ENCODE data around the gene TAF6.
"Not testable (repeated sequence)": the region's sequence is repeated elsewhere in the genome, so short reads cannot be mapped to it uniquely, and the experiment has no call there.

TAF6 gene

DNA sequence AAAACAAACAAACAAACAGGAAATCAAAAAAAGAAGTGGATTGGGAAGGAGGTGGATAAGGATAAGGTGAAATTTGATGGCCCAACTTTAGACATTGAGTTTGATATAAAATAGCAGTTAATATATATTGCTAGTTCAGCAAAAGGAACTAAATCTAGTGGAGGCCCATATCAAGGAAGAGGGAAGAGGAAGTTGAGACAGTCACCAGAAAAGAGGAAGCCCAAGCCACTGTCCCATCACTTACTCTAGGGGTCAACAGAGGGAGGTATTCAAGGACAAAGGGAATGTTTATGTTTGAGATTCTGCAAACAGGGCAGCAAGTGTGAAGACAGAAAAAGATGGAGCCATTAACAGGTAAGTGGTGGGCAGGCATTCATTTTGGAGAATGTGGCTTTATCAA lies 33.2 kb upstream of the TAF6 start:
- no peak for DNase-seq

DNA sequence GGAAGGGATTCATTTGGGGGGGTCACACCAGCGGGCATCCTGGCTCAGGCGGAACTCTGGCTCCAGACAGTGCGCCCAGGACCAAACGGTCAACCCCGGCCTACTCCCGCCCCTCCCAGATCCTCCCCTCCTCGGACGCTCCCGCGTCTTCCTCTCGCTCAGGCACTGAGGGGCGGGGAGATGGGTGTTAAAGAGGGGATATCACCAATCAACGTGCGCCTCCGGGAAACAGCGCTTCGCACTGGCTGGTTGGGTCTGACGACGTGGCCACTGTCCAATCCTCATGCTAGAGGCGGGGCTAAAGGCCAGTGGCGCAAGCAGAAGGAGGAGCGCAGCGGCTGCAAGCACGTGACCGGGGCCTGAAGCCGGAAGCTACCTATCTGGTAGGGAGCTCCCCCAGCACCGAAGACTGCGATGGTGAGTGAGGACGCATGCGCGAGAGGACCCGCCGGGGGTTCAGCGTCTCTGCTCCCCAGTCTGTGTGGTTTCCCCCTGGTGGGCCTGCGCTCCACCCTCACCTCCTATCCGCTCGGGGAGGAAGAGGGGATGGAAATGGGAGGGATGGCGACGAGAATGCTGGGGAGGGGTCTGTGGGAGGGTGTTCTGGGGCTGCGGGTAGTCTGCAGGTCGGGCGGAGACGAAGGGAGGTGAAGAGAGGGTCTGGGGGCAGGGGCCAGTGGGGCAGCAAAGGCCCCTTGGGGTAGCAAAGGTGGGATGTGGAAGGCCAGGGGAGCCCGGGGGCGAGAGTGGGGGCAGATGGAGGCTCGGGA lies 29.6 kb upstream of the TAF6 start, which contains the start of gene LAMTOR4:
TSS of gene LAMTOR4 (plus strand) at position 360 of the 770 bp plus-strand sequence. CDS start at position 415, 55 bp downstream.
- DNase-seq: peak; percentile 98

DNA sequence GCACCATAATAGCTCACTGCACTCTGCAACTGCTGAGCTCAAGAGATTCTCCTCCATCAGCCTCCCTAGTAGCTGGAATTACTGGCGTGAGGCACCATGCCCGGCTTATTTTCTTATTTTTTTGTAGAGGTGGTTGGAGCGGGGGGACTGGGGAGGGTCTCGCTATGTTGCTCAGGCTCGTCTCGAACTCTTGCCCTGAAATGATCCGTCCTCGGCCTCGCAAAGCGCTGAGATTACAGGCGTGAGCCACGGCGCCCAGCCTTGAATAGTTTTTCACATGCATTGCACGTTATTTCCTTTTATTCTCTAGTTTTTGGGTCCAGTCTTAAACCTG lies 29.0 kb upstream of the TAF6 start:
- DNase-seq: no peak

DNA sequence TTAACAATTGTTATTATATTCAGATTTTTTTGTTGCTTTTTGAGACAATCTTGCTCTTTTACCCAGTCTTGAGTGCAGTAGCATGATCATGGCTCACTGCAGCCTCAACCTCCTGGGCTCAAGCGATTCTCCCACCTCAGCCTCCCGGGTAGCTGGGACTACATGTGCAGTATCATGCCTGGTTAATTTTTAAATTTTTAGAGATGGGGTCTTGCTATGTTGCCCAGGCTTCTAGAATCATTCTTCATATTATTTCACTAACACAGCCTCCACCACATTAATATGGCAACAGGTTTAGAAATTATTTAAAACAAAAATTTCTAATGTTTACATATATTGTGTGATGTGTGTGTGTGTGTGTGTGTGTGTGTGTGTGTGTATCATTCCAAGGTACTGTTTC lies 28.1 kb upstream of the TAF6 start:
- no peak for DNase-seq

DNA sequence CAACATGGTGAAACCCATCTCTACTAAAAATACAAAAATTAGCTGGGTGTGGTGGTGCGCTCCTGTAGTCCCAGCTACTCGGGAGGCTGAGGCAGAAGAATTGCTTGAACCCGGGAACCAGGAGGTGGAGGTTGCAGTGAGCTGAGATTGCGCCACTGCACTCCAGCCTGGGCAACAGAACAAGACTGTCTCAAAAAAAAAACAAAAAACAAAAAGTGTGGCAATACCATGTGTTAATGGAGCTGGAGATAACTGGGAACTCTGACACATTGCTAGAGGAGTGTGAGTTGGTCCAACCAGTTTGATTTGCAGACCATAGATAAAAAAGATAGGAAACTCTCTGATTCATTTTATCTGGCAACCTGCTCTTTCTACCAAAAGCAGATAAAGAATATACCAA lies 27.2 kb upstream of the TAF6 start:
- not testable (repeated sequence) for DNase-seq

DNA sequence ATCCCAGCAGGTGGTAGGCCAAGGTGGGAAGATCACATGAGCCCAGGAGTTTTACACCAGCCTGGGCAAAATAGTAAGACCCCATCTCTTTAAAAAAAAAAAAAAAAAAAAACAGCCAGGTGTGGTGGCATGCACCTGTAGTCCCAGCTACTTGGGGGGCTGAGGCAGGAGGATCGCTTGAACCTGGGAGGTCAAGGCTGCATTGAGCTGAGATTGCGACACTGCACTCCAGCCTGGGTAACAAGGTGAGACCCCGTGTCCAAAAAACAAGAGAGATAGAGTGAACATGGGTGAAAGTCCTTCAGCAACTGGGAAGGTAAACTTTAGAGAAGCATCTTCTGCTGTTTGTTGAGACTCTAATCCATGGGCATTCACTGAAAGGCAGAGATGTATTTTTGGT lies 23.3 kb upstream of the TAF6 start:
- no peak for DNase-seq

DNA sequence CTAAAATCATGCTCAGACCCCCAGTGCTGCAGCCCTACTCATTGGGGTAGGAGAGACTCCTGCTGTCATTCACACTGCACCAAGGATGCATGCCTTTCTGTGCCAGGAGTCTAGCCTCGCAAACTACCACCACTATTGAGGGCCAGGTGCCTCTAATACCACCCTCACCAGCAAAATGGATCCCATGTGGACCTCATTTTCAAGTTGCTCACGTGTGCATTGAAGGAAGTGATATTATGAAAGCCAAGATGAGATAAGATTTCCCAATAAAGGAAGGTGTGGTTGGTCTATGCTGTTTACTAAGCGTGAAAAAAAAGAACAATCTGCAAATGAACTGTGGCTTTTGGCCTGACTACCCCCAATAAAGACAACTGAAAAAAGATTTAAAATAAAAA lies 22.4 kb upstream of the TAF6 start:
- no peak for DNase-seq

DNA sequence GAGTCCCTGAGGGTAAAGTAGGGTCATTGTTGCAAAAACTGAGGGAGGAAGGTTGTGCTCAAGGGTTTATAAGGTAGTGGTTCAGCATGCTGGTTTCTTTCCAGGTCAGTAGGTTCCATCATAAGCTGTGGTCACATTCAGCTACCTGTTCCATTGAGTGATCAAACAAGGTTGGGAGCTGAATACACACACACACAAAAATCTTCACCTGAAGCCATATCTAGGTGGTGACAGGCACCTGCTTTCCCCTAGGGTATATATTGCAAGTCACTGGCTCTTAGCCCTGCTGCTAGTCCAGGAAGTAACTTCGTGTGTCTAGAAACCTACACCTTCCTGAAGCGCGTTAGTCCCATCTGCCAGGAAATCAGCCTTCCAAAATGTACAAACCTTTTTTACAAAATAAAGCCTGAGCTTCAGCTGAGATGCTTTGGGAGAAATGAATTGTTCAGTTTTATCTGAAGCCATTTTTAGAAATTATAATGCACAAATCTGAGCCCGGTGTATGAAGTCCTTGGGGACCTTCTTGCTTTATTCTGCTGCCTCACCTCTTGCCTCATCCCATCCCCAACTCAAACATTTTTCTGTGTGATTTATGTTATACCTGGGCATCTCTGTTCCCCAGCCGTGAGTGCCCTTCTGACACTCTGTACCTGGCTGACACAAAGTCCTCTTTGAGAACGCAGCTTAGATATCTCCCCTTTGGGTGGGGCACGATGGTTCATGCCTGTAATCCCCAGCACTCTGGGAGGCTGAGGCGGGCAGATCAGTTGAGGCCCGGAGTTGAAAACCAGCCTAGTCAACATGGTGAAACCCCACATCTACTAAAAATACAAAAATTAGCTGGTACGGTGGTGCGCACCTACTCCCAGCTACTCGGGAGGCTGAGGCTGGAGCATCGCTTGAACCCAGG lies 18.9 kb upstream of the TAF6 start:
- no peak for DNase-seq

DNA sequence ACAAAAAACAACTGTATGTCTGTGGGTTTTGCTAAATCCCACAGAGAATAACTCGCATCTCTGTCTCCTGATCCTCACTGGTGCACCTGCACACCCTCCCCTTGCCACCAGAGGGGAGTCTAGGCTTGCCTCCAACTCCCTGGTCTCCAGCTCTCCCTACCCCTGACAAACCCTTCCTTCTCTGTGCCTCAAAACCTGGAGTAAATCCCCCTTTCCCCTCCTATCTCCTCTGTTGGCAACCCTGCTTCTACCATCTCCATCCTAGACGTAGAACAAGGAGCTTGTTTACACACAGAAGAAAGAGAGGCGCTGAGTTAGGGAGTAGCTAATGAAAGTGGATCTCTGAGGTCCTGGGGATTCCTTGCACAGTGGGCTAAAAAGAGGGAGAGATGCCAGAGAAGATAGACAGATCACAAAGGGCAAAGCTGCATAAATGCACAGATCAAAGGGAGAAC lies 13.6 kb upstream of the TAF6 start:
- DNase-seq: no peak

DNA sequence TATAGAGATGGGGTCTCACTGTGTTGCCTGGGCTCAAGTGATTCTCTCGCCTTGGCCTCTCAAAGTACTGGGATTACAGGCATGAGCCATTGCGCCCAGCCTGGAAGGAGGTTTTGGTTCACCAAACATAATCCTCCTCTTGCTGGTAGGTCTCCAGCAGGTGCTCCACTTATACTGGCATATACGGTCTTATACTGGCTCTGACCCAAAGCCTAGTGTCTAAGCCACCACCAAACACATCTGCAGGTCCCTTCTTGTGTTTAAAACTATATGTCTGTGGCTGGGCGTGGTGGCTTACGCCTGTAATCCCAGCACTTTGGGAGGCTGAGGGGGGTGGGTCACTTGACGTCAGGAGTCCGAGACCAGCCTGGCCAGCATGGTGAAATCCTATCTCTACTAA lies 13.0 kb upstream of the TAF6 start:
- no peak for DNase-seq

DNA sequence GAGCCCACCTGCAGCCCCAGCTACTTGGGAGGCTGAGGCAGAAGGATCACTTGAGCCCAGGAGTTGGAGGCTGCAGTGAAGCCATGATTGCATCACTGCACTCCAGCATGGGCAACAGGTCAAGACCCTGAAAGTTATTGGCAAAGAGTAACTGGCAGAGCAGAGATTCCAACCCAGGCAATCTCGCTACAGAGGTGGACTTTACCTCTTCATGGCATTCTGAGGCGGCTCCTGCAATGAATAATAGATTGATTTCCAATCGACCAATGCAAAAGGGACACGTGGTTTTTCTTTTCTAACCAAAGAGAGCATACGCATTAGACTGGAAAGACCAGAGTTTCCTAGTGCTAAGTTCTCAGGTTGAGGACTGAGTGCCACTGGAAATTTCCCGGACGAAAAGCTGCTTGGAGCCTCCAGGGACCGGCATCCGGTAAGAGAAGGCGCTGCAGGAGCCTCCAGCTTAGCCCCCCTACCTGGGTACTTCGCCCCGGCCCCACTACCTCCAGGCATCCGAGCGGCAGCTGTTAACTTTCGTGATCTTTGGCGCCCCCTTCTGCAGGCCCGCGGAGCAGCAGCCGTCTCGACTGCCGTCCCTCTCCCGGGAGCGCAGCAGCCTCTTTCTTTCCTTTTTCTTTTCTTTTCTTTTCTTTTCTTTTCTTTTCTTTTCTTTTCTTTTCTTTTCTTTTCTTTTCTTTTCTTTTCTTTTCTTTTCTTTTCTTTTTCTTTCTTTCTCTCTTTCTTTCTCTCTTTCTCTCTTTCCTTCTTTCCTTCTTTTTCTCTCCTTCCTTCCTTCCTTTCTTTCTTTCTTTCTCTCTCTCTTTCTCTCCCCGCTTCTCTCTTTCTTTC lies 11.7 kb upstream of the TAF6 start:
- DNase-seq: peak; percentile 70

DNA sequence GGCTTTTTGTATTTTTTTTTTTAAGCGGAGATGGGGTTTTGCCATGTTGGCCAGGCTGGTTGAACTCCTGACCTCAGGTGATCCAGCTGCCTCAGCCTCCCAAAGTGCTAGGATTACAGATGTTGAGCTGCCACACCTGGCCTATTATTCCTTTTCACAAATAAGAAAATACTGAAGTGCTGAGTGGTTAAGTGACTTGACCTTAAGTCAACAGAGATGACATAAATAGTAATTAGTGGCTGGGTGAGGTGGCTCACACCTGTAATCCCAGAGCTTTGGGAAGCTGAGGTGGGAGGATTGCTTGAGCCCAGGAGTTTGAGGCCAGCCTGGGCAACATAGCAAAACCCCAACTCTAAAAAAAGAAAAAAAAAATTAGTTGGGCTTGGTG lies 11.1 kb upstream of the TAF6 start:
- DNase-seq: not testable (repeated sequence)

DNA sequence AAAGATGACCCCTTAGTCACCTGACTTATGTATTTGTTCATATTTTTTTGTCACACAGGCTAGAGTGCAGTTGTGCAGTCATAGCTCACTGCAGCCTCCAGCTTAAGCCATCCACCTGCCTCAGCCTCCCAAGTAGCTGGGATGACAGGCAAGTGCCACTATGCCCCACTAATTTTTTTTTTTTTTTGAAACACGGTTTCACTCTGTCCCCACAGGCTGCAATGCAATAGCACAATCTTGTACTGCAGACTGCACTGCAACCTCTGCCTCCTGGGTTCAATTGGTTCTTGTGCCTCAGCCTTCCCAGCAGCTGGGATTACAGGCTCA lies 9.4 kb upstream of the TAF6 start:
- no peak for DNase-seq

DNA sequence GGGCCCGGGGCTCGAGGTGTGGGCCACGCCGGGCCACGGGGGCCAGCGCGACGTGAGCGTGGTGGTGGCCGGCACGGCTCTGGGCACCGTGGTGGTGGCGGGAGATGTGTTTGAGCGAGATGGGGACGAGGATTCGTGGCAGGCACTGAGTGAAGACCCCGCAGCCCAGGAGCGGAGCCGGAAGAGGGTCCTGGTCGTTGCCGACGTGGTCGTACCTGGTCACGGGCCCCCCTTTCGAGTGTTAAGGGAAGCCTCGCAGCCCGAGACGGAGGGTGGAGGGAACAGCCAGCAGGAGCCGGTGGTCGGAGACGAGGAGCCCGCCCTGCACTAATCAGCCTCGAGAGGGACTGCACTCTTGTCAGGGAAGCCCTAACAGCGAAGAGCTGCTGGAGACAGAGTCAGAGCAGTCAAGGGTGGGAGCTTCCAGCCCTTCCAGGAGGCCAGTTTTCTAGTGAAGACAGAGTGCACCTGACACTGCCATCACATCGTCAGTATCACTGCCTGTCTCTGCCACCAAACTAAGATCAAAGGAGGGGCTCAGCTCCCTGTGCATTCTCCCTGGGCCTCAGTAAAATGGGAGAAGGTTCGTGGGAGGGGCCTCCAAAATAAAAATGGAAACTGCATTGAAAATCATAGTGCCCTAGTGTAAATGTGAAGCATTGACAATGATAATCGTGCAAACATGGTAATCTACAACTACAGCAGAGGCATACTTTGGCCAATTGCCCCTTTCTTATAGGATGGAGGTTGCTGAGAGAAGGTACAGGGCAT lies 8.9 kb upstream of the TAF6 start:
- no peak for DNase-seq

DNA sequence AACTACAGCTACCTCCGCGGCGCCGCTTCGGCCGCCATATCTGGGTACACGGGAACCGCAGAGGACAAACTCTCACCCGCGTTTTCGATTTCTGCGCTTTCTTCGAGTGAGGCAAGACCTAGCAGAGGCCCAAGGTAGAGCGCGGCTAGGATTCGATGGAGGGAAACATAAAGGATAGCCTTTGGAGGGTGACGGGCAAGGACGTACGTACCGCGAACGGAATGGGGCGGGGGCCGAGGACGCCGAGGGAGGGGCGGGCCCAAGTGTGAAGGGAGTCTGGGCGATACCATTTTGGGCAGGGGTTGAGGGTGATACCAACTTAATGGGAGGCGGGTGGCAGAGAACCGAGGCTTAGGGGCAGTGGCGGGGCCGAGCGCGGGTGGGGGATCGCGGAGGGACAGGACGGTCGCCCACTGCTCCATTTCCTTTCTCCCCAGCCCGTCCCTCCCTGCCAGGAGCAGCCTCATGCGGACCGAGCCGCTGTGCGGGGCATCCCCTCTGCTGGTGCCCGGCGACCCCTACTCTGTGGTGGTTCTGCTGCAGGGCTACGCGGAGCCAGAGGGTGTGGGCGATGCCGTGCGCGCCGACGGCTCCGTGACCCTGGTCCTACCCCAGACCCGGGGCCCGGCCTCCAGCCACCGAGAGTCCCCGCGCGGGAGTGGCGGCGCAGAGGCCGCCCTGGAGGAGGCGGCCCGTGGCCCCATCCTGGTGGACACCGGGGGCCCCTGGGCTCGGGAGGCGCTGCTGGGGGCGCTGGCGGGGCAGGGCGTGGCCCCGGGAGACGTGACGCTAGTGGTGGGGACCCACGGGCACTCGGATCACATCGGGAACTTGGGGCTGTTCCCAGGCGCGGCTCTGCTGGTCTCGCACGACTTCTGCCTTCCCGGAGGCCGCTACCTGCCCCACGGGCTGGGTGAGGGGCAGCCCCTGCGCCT lies 8.0 kb upstream of the TAF6 start, which contains the start of gene MBLAC1:
TSS of gene MBLAC1 (plus strand) at position 37 of the 935 bp plus-strand sequence. CDS start at position 466, 429 bp downstream.
- peak; percentile 95 for DNase-seq

DNA sequence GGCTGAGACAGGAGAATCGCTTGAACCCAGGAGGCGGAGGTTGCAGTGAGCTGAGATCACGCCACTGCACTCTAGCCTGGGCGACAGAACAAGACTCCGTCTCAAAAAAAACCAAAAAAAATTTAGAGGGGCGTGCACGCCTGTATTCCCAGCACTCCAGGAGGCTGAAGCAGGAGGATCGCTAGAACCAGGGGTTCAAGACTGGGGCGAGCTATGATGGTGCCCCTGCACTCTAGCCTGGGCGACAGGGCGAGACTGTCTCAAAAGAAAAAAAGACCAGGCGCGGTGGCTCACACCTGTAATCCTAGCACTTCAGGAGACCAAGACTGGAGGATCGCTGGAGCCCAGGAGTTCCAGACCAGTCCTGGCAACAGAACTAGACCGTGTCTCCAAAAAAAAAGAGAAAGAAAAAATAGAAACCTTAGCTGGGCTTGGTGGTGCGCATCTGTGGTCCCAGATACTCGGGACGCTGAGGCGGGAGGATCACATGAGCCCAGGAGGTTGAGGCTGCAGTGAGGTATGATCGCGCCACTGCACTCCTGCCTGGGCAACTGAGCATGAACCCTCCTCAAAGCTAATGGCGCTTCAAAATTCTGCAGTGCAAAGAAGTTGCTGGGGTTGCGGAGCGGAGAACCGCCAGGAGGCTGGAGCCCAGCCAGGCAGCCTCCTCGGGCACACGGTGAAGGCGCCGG lies 7.2 kb upstream of the TAF6 start:
- no peak for DNase-seq

DNA sequence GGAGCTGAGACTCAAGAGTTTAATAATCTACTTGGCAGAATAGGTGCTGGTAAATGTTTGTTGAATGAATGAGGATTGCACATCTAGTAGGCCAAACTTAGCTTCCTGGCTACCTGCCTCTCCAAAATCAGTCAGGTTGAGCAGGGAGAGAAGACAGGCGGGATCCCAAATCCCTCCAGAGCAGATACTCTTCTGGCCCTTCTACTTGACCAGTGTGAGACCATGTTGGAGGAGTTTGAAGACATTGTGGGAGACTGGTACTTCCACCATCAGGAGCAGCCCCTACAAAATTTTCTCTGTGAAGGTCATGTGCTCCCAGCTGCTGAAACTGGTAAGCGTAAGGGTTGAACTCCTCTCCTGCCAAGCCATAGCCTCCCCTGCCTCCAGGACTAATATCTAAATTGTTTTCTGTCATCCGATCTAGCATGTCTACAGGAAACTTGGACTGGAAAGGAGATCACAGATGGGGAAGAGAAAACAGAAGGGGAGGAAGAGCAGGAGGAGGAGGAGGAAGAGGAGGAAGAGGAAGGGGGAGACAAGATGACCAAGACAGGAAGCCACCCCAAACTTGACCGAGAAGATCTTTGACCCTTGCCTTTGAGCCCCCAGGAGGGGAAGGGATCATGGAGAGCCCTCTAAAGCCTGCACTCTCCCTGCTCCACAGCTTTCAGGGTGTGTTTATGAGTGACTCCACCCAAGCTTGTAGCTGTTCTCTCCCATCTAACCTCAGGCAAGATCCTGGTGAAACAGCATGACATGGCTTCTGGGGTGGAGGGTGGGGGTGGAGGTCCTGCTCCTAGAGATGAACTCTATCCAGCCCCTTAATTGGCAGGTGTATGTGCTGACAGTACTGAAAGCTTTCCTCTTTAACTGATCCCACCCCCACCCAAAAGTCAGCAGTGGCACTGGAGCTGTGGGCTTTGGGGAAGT lies 5.4 kb upstream of the TAF6 start:
- no peak for DNase-seq

DNA sequence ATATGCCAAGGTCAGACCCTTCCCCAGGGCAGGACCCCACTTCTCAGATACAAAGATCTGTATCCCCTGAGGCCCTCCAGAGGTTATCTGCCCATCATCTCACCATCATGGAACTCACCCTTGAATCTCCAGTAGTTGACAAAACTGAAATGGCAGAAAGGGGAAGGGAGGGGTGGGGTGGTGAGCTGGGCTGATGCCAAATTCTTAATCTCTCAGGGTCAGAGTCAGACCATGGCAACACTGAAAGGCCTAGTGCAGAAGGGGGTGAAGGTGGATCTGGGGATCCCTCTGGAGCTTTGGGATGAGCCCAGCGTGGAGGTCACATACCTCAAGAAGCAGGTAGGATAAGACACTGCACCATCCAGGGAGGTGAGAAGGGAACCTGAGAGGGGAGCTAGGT lies 3.4 kb upstream of the TAF6 start:
- DNase-seq: no peak

DNA sequence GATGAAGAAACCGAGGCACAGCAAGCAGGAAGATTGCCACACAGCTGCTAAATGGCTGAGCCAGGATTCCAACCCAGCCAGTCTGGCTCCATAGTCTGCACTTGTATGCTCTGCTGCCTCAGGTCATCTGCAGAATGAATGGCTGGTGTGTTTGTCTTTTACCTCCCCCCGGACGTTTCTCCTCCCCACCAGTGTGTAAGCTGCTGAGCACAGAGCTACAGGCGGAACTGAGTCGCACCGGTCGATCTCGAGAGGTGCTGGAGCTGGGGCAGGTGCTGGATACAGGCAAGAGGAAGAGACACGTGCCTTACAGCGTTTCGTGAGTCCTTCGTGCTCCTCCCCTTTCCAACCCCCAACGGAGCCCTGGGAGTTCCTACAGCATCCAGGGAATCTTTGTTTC lies 2.9 kb upstream of the TAF6 start:
- DNase-seq: peak; percentile 74

DNA sequence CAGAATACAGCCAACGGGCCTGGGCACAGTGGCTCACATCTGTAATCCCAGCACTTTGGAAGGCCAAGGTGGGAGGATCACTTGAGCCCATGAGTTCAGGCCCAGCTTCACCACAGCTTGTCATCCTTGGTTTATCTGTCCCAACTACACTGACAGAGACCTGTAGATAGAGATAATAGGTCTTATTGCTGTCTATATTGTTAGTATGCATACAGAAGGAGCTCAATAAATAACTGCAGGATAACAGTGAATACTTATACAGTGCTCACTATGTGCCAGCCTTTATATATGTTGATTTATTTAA lies 1.5 kb upstream of the TAF6 start:
- no peak for DNase-seq
